Activated CD4-positive, alpha-beta T cell treated with anti-CD3 and anti-CD28 coated beads, Interleukin-2, amount 50 U/mL, for 16 hours (primary cell): ENCODE data around the gene OR2AT4.
"Not testable (repeated sequence)": the region's sequence is repeated elsewhere in the genome, so short reads cannot be mapped to it uniquely, and the experiment has no call there.

ENCODE experiments used
- DNase-seq: peaks from one replicate; pipeline ENCODE4 v3.0.0-alpha.2; 2020

The OR2AT4 gene

DNA sequence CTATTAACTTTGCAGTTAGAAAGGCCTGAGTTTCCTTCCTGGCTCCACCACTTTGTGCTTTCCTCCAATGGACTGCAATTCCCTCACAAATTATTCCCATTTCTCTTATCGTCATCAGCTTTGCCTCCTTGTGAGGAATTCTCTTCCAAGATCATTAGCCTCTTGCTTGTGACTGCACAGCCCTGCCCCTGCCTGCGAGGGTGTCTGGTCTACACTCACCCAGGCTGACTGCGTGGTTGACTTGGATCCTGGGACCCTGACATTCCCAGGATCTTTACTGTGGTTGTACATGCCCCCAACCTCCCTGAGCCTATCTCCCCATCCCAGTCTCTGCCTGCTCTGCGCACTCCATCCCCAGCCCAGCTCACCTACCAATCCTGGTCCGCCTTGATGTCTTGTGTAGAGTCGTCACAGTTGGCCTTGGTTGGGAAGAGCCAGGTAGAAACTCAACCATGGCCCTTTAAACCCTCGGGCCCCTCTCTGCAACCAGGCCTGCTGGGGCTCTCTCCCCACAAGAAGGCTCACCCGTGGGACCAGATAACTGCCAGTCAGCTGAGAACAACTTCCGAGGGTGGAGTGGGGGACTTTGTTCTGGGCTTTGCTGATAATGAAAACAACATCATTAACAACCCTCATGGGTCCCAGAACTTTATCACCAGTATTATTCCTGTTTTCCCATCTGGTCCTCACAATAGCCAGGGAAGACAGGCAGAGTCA, at the start of gene OR2AT4:
TSS of gene OR2AT4 (minus strand) at position 421 of the 717 bp plus-strand sequence.
- DNase-seq: no peak

DNA sequence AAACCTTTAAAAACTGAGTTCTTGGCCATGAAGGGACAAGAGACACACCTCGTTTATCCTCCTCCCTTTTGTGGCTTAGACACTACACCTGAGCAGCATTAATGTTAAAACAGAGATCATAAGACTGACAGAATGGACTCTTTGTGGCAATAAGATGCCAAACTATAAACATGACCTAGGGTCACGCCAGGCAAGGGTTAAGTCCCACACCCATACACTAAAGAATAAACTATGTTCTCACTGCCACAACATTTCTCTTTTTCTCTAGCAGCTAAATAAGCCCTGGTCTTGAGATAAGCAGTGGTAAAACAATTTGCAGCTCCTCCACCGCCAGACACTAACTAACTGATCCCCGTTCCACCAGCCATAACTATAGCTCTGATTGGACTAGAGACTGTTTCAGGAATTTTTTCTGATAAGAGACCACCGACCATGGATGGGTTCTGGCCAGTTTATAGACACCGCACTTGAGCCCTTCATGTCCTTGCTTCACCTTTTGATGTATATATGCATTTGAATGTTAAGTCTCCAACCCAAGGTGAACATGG, 49.4 kb upstream of the OR2AT4 start:
- no peak for DNase-seq

DNA sequence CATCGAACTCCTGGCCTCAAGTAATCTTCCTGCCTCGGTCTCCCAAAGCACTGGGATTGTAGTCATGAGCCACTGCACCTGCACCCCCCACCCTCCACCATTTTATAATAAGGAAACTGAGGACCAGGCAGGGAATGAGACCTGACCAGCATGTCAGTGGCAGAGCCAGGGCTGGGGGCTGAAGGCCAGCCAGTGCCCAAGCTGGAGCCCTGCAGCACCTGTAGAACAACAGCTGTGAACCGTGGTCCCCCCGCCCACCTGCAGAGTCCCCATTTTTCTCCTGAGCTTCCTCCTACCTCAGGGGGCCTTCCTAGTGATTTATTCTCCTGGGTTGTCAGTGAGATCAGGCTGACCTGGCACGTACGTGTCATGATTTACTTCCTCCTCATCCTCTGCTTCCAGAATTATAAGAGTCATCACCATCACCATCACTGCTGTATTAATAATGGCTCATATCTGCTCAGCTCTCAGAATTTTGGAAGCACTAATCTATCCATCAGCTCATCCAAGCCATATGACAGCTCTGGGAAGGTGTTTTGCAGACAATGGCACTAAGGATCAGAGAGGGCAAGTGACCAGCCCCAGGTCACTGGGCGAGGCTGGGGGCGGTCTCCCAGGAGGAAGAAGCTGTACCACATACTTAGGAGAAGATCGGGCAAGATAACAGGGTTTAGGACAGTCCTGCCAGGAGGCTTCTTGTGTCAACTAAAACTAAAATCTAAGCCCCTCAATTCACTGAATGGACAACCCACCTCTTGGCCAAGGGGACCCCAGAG, 48.7 kb upstream of the OR2AT4 start:
- DNase-seq: no peak

DNA sequence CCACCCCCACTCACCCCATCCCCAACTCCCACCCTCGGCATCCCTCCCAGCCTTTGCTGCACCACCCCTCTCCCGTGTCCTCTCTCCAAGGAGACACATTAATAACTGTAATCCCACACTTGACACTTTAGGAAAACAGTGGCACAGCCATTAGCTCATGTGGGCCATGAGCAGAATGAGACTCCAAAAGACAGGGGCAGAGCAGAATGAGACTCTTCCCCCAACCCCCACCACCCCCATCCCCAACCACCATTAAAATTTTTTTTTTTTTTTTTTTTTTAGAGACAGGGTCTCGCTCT, 48.0 kb upstream of the OR2AT4 start:
- DNase-seq: no peak

DNA sequence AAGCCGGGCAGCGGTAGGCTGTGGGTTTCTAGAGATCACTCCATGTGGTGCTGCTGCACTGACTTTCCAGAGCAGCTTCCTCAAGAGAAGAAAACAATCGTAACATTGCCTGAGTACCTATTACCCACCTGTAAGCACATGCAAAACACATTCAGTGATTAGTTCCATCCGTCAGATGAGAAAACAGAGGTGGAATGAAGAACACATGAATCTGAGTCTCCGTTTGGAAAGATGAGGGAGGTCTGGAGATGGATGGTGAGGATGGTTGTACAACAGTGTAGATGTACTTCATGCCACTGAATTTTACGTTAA, 46.7 kb upstream of the OR2AT4 start:
- DNase-seq: no peak

DNA sequence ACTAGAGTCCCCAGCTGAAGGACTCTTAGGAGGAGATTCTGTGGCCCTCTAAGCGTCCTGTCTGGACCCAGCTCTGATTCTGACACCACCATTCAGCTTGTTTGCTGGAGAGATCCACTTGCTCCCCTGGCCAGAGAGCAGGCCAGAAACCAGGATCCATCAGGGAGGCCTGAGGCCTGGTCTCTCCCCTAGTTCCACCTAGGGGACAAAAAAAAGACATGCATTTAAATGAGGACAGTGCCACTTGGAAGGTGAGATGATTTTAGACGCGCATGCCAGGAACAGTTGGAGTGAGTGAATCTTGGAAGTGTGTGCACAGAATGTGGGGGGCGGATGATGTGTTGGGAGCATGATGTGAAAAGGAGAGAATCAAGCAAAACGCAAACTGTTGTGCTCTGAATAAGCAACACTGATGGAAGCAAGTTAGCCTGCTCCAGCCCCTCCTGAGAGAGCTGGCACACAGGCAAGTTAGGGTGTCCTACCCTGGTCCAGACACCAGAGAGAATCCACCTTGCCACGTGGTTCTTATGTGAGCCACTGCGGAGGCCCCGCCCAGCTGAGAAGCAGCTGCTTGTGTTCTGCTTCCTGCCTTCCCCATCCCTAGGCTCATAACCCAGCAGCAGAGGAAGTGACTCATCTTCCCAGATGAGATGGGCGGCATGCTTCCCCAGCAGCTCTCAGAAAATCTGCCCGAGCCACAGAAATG, 46.2 kb upstream of the OR2AT4 start:
- peak; percentile 94 for DNase-seq

DNA sequence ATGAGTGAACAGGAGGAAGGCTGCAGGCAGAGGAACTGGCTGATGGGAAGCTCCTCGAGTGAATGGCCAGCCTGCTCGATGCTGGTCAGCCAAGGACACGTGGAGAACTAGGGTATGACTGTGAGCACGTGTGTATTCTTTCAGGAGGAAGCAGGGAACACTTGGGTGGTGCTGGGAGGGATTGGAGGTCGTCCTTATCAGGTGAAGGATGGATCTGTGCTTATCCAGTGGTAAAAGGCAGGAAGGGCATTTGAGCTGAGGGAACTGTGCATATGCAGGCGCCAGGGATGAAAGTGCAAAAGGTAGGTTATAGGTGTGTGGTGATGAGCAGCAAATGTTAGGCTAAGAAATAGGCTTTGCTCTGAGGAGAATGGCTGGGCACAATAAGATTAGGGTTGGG, 44.5 kb upstream of the OR2AT4 start:
- no peak for DNase-seq

DNA sequence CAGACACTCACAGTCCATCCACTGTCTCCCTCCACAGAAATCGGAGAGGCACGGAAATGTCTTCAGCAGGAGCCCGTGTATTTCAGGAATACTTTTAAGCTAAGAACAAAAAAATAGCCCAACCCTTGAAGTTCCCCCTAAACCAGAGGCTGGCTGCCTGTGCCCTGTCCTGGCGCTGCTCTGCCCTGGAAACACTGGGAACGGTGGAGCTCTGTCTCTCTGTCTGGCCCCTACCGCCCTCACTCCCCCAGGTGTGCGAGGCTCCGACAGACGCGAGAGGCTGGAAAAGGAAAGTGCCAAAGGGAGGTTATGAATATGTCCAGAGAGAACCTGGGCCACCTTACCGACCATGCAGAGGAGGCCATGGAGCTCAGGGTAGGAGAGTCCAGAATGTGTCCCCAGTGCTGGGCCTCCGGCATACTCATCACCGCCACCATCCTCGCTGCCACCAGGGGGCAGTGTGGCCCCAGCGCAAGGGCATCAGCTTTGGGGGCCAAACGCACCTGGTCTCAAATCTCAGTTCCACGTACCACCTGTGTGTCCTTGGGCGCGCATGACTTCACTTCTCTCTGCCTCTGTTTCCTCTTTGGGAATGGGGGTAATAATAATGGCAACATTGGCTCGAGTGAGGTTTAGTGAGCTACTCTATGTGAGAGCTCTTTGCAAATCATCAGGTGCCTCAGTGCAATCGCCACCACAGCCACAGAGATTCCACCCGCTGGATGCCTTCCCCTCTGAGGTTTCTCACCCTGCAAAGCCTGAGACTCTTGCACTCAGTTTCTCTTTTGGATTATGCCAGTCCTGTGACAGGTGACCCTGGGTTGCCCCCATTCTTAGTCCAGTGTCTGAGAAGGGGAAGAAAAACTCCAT, 43.8 kb upstream of the OR2AT4 start:
- DNase-seq: peak; percentile 78

DNA sequence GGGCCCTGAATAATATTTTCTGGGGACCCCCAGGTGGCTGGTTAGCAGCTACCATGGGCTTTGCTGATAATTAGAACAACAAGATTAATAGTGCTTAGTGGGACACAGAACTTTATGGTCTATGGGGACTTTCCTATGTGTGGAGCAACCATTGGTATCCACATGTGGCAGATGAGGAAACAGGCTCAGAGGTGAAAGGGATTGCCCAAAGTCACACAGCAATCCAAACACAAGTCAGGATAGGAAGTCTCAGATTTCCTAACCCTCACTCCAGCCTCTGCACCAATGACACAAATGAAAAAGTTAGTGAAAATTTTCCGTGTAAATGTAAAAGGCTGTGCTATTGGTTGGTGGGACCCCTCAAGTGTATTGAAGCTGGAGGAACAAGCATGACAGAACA, 39.0 kb upstream of the OR2AT4 start:
- DNase-seq: no peak

DNA sequence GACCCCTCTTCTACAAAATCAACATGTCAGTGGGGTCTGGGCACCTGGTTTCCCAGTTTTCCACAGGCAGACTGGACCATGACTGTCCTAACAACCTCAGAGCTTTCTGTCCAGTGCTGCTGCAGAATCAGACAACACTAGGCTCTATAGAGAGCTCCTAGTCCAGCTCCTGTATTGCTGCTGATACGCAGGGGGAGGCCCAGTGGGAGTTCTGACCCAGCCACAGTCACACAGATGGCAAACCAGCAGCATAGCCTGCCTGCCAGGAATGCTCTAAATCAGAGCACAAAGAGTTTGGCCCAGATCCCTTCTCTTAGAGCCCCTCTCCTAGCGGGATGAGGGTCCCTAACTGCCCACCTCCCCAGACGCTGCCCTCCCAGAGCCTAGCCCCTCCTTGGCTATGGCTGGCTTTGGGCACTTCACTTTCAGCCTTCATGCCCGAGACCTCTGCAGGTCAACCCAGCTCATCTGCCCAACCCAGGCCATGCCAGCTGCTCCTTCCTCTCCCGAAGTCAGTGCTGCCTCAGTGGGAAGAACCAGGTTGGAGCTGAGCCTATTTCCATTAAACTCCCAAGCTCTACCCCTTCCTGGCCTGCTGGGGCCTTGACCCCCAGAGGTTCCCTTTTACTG, 38.5 kb upstream of the OR2AT4 start:
- no peak for DNase-seq

DNA sequence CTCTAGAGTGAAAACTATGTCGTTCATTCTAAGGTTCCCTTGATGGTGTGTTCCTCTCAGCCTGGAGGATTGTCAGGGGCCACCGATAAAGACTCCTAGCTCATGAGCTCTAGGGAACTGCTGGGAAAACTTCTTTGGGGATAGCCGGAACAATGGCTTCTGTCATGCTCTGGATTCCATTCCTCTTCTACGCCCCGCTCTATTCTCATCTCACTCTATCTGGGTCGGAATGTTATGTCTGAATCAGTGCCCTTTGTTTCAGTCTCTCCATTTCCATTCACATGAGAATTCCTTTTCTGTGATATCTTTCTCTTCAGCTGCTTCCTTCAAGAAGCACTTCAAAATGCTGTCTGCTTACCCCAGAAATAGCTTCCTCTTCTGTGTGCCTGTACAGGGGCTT, 37.3 kb upstream of the OR2AT4 start:
- DNase-seq: no peak

DNA sequence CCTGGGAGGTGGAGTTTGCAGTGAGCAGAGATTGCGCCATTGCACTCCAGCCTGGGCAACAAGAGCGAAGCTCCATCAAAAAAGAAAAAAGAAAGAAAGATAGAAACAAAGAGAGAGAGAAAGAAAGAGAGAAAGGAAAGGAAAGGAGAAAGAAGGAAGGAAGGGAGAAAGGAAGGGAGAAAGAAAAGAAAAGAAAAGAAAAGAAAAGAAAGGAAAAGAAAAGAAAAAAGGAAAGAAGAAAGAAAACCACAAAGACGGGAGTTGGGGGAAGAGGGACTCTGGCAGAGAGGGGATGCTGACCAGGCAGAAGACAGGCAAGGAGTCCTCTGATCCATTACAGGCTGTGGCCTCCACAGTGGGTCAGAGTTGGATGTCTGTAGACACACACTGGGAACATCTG, 35.4 kb upstream of the OR2AT4 start:
- no peak for DNase-seq

DNA sequence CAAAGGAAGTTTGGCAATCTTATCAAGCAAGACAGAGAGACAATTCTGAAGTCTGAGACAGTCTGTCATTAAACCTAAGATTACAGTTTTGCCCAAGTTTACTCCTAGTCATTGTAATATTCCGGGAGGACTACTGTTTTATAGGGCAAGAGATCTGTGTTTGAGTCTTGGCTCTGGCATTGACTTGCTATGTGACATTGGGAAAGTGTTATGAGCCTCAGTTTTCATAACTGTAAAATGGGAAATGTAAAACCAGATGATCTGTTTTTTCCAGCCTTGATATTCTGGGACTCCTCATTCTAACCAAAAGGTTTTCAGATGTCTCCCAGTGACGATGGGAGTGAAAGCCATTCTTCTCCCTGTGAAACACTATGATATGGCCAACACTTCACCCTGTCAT, 29.9 kb upstream of the OR2AT4 start:
- DNase-seq: no peak

DNA sequence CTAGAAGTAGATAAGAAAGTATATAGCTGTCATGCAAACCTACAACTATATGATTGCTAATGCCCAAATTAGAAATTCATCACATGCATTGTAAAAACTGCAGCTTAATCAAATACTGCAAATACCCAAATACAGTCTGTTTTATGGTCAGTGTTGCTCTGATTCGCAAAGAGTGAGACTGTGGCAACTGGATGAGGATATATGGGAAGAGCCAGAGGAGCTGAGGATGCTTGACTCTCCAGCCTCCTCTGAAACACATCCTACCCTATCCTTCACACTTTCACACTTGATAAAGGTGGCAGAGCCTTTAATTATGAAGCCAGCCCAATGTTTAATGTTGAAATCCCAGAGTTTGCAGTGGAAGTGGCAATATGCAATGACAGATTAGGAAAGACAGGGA, 21.9 kb upstream of the OR2AT4 start:
- no peak for DNase-seq

DNA sequence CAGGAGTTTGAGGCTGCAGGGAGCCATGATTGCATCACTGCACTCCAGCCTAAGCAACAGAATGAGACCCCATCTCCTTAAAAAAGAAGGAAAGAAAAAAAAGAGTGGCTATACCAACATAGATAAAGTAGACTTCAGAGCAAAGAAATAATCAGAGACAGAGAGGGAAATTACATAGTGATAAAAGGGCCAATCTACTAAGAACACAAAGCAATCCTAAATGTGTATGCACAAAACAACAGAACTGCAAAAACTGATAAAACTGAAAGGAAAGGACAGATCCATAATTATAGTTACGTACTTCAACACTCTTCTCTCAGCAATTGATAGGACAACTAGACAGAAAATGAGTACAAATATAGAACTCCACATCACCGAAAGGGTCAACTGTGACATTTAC, 17.8 kb upstream of the OR2AT4 start:
- no peak for DNase-seq

DNA sequence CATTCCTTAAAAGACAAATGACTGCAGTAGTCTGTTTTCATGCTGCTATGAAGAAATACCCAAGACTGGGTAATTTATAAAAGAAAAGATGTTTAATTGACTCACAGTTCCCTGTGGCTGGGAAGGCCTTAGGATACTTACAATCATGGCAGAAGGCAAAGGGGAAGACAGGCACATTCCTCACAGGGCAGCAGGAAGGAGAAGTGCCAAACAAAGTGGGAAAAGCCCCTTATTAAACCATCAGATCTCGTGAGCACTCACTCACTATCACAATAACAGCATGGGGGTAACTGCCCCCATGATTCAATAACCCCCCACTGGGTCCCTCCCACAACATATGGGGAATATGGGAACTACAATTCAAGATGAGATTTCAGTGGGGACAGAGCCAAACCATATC, 16.4 kb upstream of the OR2AT4 start:
- no peak for DNase-seq

DNA sequence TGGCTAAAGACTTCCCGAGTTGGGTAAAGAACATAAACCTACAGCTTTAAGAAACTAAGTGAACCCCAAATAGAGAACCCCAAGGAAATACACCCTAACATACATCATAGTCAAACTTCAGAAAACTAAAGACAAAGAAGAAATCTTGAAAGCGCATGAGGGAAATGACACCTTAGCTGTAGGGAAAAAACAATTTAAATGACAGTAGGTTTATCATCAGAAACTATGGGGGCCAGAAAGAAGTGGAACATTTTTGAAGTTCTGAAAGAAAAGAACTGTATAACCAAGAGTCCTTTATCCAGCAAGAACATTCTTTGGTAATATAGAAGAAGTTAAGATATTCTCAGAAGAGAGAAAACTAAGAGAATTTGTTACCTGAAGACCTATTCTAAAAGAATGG, 15.5 kb upstream of the OR2AT4 start:
- no peak for DNase-seq

DNA sequence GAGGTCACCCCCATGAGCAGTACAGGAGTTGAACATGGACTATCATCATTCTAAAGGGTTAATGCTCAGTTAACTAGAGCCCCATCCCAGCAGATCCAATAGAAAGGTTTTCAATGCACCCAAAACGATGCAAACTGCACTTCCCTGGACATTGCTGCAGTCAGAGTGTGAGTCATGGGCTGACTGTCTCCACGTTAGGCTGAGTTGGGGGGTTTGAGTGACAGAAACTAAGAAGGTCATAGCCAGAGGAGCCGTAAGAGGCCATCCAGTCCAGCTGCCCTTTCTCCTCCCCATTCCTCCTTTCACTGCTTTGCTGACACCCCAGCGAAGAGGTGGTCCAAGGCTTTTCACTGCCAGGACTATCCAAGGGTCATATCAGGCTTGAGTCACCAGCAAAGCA, 10.5 kb upstream of the OR2AT4 start:
- no peak for DNase-seq

DNA sequence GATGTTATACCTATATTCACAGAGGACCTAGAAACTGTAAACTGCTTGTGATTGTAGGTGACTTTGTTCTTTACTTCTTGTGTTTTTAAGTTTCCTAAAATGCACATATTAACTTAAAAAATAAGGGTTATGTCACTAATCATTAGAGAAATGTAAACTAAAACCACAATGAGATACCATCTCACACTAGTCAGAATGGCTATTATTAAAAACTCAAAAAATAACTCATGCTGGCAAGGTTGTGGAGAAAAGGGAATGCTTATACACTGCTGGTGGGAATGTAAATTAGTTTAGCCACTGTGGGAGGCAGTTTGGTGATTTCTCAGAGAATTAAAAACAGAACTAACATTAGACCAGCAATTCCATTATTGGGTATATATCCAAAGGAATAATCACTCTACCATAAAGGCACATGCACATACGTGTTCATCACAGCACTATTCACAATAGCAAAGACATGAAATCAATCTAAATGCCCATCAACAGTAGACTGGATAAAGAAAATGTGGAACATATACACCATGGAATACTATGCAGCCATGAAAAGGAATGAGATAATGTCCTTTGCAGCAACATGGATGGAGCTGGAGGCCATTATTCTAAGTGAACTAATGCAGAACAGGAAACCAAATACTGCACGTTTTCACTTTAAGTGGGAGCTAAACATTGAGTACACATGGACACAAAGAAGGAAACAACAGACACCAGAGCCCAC, 9.4 kb upstream of the OR2AT4 start:
- DNase-seq: not testable (repeated sequence)

DNA sequence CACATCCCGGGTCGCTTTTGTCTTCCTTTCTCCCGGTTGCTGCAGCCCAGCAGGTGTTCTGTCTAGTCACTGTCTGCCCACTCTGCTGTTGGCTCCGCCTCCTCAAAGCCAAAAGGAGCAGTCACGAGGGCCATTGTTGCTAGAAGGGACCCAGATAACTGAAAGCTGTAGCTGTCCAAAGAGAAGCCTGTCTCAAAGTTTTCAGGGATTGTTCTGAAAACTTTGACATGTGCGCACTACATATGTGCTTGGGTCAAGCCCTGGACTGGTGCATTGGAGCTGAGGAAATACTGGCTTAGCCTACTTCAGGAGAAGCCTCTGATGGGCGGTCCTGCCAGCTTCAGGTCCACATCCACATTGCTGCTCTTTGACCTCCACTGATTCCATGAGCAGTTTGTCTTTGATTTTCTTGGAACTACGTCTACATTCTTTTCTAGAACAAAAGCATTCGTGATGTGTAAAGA, 8.8 kb upstream of the OR2AT4 start:
- DNase-seq: no peak

DNA sequence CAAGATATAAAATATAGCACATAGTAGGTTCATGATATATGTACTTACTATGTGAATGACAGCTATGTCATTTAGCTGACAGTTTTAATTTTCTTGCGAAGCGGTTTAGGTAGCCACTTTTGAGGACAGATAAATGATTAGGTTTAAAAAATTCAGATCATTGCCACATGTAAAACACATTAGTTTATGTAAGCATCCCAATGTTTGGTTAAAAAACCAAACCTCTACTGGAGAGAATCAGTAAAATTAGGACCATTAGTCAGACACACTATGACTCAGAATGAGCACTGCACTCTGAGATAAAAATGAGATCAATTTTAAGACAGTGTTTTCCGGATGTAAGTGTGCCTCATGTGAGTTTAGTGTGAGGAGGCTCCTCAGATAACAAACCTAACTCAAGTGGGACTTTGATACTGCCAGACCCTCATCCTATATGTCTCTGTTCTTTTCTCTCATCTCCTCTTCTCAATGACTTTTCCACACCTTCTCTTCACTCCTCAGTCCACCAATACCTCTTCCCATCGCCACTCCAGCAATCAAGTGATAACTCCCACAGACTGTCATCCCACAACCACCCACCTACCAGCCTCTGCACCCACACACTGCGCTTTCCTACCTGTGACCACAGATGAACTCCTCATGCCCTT, 6.8 kb upstream of the OR2AT4 start:
- DNase-seq: peak; percentile 80
